GM12878 (cell line): Measurements from ENCODE around the gene TRIM38.

Experiments
- BCL11A ChIP-seq: IDR thresholded peaks from 2 replicates; pipeline ENCODE4 v1.6.1; 2011; ENCODE audit warnings: low read depth, low read length
- CTCF ChIP-seq, 3 experiments: IDR thresholded peaks in 2 of 3; conservative IDR thresholded peaks in 1 of 3; 2 replicates each; pipeline ENCODE4 v1.5.1; 2011; ENCODE audit warnings: low read depth in 3 of 3, low read length in 3 of 3, mild to moderate bottlenecking in 3 of 3, control low read depth in 2 of 3, moderate library complexity in 2 of 3, inconsistent platforms in 1 of 3, mixed read lengths in 1 of 3; ENCODE audit not compliant: control insufficient read depth in 2 of 3, insufficient read depth in 1 of 3; ENCODE audit errors: extremely low read depth in 1 of 3
- E4F1 ChIP-seq: fragments of 450-650 bp; IDR thresholded peaks from 2 replicates; pipeline ENCODE4 v1.6.1; 2018; ENCODE audit warnings: borderline replicate concordance, mild to moderate bottlenecking; ENCODE audit not compliant: partially characterized antibody
- EZH2 ChIP-seq: IDR thresholded peaks from 2 replicates; pipeline ENCODE4 v1.6.1; 2012; ENCODE audit warnings: low read depth, mild to moderate bottlenecking, control low read depth, inconsistent platforms, low read length, borderline replicate concordance; ENCODE audit not compliant: control insufficient read depth
- FOXK2 ChIP-seq: fragments of 450-650 bp; IDR thresholded peaks from 2 replicates; pipeline ENCODE4 v1.6.1; 2017; ENCODE audit warnings: mild to moderate bottlenecking, moderate library complexity
- HDAC6 ChIP-seq: fragments of 200-600 bp; sonication (generic); IDR thresholded peaks from one replicate; pipeline ENCODE4 v1.8.0; 2017; ENCODE audit warnings: antibody characterized with exemption; ENCODE audit not compliant: unreplicated experiment
- MYB ChIP-seq: fragments of 150-350 bp; IDR thresholded peaks from 2 replicates; pipeline ENCODE4 v1.6.1; 2014; ENCODE audit warnings: mild to moderate bottlenecking, low read depth, low read length, borderline replicate concordance
- NFYB ChIP-seq: IDR thresholded peaks from 2 replicates; pipeline ENCODE4 v1.6.1; 2011; ENCODE audit warnings: low read depth, mild to moderate bottlenecking, low read length, improper control_type of control experiment, moderate library complexity; ENCODE audit not compliant: insufficient read depth
- POLR2A ChIP-seq: IDR thresholded peaks from 2 replicates; pipeline ENCODE4 v1.6.1; 2011; ENCODE audit warnings: low read depth, mild to moderate bottlenecking, low read length
- RFX5 ChIP-seq: IDR thresholded peaks from 2 replicates; pipeline ENCODE4 v1.6.1; 2011; ENCODE audit warnings: low read depth, low read length, improper control_type of control experiment
- SIN3A ChIP-seq: IDR thresholded peaks from 2 replicates; pipeline ENCODE4 v1.6.1; 2012; ENCODE audit warnings: low read depth, low read length, improper control_type of control experiment
- TAF1 ChIP-seq: IDR thresholded peaks from 2 replicates; pipeline ENCODE4 v1.6.1; 2011; ENCODE audit warnings: mild to moderate bottlenecking, low read depth, low read length, borderline replicate concordance
- YBX1 ChIP-seq: fragments of 450-650 bp; IDR thresholded peaks from 2 replicates; pipeline ENCODE4 v1.6.1; 2016; ENCODE audit warnings: antibody characterized with exemption
- TF ChIP-seq, protein P1 (sequence below): fragments of 450-650 bp; IDR thresholded peaks from 2 replicates; pipeline ENCODE4 v1.6.1; 2018; ENCODE audit warnings: mild to moderate bottlenecking, low read depth, moderate library complexity; ENCODE audit not compliant: partially characterized antibody

DNA sequence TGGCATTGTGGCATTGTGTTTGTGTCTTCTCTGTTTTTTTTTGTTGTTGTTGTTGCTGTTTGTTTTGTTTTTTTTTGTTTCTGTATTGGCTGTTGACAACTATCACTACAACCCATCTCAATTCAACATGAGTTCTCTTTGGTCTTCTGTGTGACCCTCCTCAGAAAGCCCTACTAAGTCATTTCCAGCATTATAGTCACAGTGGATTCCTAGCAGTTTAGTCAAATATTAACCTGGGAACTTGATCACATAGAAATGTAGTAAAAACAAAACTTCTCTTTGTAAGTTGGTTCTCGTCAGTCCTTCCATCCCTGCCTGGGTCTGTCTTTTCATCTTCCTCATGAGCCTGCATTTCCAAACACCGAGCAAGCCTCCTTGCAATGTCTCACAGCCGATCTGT, 48.9 kb upstream of the TRIM38 start:
- TF ChIP-seq E4F1 (no peak), MYB (no peak), CTCF (IDR thresholded peaks at IDR 0.05 in 2 of 3, conservative IDR thresholded peaks at IDR 0.05 in 1 of 3; ENCODE audit: control insufficient read depth in 2 of 3, extremely low read depth in 1 of 3, insufficient read depth in 1 of 3, low read depth in 3 of 3, low read length in 3 of 3) (no peak), NFYB (no peak), TAF1 (no peak), FOXK2 (no peak), SIN3A (no peak), POLR2A (no peak), YBX1 (no peak), HDAC6 (no peak), RFX5 (no peak), EZH2 (no peak), BCL11A (no peak)
- TF ChIP-seq, protein P1, sequence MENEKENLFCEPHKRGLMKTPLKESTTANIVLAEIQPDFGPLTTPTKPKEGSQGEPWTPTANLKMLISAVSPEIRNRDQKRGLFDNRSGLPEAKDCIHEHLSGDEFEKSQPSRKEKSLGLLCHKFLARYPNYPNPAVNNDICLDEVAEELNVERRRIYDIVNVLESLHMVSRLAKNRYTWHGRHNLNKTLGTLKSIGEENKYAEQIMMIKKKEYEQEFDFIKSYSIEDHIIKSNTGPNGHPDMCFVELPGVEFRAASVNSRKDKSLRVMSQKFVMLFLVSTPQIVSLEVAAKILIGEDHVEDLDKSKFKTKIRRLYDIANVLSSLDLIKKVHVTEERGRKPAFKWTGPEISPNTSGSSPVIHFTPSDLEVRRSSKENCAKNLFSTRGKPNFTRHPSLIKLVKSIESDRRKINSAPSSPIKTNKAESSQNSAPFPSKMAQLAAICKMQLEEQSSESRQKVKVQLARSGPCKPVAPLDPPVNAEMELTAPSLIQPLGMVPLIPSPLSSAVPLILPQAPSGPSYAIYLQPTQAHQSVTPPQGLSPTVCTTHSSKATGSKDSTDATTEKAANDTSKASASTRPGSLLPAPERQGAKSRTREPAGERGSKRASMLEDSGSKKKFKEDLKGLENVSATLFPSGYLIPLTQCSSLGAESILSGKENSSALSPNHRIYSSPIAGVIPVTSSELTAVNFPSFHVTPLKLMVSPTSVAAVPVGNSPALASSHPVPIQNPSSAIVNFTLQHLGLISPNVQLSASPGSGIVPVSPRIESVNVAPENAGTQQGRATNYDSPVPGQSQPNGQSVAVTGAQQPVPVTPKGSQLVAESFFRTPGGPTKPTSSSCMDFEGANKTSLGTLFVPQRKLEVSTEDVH, result no peak
